NK-92 (cell line): Measurements from ENCODE around the gene AGAP3.

ENCODE experiments used
- DNase-seq: peaks from one replicate; lab custom pipeline; 2025; ENCODE audit not compliant: unreplicated experiment; lab: John Stamatoyannopoulos, UW

Gene AGAP3

GRCh38 chr7:151073990-151074389, 12.3 kb upstream of the AGAP3 start:
- no peak for DNase-seq

DNA sequence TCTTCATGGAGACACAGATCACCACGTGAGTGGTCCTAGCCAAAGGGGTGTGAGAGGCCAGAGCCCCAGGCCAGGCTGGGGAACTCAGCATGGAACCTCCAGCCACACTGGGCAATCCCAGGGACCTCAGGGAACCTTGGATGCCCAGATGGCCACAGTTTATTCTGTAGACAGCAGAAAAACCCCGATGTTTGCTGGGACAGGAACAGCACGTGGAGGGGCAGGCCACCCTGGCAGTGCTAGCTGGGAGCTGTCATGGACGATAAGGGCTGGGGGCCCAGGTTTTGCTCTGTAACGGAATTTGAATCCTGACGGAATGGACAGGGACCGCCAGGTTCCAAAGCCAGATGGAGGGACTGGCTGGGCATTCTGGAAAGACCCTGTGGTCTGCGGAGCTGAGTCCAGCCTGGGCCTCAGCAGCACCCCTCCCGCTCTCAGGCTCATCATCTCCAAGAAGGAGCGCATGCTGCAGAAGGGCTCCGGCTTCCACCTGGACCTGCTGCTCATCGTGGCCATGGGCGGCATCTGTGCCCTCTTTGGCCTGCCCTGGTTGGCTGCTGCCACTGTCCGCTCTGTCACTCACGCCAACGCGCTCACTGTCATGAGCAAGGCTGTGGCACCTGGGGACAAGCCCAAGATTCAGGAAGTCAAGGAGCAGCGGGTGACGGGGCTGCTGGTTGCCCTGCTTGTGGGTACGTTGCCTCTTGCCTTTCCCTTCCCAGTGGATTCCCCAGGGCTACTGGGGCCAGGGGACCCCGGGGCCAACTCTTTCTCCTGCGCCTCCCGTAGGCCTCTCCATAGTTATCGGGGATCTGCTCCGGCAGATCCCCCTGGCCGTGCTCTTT, 11.2 kb upstream of the AGAP3 start:
- DNase-seq, result no peak

- DNase-seq, result no peak
Observed at GRCh38 chr7:151075662-151075971, 10.7 kb upstream of the AGAP3 start.

- DNase-seq, result no peak
Observed at GRCh38 chr7:151075978-151076426, 10.3 kb upstream of the AGAP3 start.

DNA sequence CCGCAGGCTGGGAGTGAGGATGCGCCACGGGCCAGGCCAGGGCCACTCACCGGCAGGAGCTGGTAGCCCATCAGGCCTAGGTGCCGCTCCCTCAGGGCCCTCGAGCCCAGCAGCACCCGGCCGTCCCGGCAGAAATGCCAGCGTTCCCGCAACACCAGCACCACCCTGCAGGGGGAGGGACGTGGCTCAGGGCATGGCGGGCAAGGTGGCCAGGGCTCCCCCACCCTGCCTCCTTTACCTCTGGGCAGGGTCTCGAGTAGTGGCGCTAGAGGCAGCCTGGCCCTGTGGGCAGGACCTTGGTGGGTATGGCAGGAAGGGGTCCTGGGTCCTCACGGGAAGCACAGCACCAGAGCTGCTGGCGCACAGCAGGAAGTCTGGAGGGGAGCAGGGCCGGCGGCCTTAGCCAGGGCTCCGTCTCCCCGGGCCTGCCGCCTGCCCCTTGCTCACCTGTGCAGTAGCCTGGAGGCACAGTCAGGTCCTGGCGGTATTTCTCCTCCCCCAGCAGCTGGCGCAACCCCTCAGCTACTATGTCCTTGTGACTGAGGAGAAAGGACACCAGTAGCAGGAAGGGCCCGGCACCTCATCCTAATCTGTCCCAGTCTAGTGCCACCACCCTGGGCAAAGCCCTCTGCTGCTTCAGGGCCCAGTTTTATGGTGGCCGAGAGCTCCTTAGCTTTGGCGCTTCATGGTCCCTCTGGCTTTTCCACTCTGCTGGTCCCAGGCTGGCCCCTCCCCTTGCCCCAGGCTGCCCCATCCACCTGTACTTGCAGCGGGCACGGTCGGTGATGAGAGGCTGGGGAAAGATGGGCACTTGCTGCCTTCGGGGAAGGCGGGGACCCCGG, 9.2 kb upstream of the AGAP3 start:
- DNase-seq, result no peak

- no peak for DNase-seq
Observed at GRCh38 chr7:151077705-151078232, 8.5 kb upstream of the AGAP3 start.

- DNase-seq, result no peak
Observed at GRCh38 chr7:151078233-151079040, 7.8 kb upstream of the AGAP3 start.

DNA sequence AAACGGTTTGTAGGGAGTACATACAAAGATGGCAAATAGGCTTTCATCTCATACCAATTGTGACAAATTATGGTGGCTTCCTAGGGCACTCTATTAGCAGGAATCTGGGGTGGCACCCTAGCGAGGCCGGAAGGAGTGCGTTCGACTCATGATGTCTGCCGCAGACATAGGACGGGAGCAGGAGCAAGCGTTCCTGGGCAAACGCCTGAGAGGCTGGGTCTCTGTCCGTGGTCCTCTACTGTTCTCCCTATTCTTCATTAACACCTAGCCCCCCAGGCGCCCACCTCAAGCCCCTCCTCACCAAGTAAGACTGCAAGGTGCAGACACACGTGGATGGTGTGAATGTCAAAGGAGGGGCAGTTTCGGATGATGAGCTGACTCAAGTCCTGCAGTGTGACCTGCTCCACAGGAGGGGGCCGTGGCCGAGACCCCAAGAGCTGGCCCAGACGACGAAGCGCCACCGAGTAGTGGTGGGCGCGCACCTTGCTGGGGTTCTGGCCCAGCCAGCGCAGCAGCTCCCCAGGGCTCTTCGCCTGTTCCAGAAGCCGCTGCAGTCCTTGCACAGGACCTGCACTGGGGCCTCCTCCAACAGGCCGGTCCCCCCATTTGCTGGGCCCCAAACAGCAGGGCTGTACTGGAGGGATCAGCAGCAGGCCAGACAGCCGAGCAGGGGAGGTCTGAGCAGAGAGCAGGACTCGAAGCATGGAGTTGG, 6.9 kb upstream of the AGAP3 start:
- DNase-seq, result no peak

- DNase-seq, result no peak
Observed at GRCh38 chr7:151080067-151080521, 6.2 kb upstream of the AGAP3 start.

DNA sequence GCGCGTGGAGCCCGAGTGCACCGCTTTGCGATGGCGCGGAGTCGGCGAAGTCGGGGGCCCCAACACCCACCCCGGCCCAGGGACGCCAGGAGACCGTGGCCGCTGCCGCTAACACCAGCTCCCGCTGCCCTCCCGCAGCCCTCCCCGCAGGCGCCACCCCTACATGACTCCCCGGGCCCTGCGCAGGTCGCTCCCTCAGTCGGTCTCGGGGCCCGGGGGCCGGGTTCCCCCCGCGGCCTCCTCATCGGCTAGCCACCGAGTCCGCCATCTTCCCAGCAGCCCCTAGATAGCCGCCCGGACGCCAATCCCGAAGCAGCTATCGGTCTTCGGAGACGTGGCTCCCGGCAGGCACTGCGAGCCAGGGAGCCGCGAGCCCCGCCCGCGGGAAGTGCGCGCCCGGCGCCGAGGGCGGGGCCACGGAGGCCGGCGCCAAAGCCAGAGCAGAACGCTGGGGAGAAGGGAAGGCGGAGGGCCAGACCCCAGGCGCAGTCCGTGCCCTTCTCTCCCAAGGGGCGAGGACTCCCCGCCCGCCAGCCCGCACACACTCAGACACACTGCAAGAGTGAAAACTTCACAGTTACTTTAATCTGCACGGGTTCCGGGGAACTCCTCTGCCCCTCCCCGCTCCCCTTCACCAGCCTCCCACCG, 5.6 kb upstream of the AGAP3 start, which contains the start of gene FASTK:
FASTK (minus strand) TSS at position 288 of the 648 bp plus-strand sequence; CDS start at position 245, 43 bp downstream.
- DNase-seq, result no peak

DNA sequence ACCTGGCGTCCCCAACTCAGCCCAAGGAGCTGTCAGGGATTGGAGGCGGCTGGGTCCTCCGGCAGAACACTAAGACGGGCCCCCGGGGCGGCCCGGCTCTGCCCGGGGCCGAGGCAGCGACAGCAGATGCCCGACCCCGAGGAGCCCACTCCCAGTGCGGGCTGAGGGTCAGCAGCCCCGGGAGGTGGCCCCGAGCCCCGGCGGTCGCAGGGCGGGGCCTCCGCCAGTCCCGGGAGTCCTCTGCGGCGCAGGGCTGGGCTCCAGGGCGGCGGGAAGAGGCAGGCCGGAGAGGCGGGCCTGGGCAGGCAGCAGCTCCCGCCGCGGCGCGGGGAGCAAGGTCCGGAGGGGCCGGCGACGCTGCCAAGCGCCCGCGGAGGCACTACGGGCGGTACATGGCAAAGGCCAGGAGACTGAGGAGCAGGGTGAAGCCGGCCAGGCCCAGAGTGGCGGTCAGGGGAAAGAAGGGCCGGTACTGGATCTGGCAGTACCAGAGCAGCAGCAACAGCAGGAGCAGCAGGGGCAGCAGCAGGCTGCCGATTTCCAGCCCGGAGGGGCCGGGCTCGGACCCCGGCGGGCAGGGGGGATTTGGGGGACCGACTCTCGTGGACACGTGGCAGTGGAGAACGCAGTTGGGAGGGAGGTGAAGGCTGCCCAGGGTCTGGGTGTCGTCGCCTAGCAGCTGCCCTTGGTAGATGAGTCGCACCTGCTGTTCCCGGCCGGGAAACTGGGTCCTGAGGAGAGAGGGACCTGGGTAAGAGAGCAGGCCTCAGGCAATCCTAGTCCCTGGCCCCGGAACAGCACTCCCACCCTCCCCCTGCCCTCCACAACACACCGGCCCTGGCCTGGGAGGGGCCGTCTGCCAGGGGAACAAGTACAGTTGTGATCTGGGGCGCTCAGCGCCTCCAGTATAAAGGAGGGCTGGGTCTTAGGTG, 4.8 kb upstream of the AGAP3 start:
- DNase-seq, result no peak

GRCh38 chr7:151082141-151083070, 3.9 kb upstream of the AGAP3 start:
- no peak for DNase-seq

GRCh38 chr7:151083071-151083823, 3.0 kb upstream of the AGAP3 start, which contains the start of gene TMUB1:
TSS of gene TMUB1 (minus strand) at chr7:151083493. CDS start at chr7:151082563, 930 bp downstream.
- DNase-seq, result no peak

- no peak for DNase-seq
Observed at GRCh38 chr7:151083824-151084160, 2.5 kb upstream of the AGAP3 start.

DNA sequence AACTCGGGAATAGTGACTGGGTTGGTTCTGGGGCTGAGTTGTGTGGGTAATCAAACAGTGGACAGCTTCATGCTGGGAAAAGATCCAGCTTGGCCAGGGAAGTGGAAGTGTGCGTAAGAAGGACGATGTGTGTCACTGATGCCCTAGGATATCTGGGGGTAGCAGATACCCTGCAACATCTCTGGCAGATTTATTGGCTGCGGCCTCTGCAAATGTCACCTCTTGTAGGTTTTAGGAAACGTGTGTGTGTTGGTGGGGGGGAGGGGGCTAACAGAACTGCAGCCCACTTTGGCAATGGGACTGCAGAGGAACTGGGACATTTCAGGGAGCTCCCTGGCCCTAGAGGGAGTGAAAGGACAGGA, 965 bp upstream of the AGAP3 start:
- DNase-seq, result no peak

DNA sequence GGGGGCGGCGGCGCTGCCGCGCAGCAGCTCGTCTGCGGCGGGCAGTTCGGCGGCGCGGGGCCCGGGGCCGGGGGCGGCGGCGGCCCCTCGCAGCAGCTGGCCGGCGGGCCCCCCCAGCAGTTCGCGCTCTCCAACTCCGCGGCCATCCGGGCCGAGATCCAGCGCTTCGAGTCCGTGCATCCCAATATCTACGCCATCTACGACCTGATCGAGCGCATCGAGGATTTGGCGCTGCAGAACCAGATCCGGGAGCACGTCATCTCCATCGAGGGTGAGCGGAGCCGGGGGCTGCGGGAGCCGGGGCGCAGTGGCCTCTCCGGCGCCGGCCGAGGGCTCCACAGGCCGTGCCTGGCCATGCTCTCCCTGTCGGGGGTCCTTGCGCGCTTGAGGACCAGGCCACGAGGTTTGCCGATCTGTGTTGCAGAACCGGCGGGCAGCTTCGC, 548 bp downstream of the AGAP3 start:
- no peak for DNase-seq
